Sciatic nerve (tissue), 2 donors: ENCODE results near the gene FBXL16. TPM values are rescaled to one million over a fixed set of nuclear protein-coding genes. Genes with fewer than 3 reads are reported as not detected.

ENCODE experiments used
- ATAC-seq: fragments of 200-7000 bp; cut with Tn5 transposase; one replicate; pipeline ENCODE4 v1.9.1; 2020; ENCODE audit warnings: mild to moderate bottlenecking, moderate library complexity
- DNase-seq: peaks from one replicate; pipeline ENCODE4 v3.0.0-alpha.2; 2020; ENCODE audit warnings: low spot score
- intact Hi-C: fragments of 100-400 bp; cut with DNase I; formaldehyde crosslinking; loops from one replicate; pipeline ENCODE4 v1.14.2; 2022
- total RNA-seq: library from RNA; stranded (reverse); fragmentation: NEBNext Ultra II Directional; extraction: Animal tissue kit (Norgen Biotek cat#: 25700); gene quantifications from one replicate; pipeline ENCODE4 v1.2.1, GENCODE V29; 2021
- donor health status: DM: no; HTN: no; CAD: no.
- donor health status: DM: no; HTN: no; CAD: no.

The FBXL16 gene
- total RNA-seq, 1 donor from 2014 or later = 6.5 TPM

DNA sequence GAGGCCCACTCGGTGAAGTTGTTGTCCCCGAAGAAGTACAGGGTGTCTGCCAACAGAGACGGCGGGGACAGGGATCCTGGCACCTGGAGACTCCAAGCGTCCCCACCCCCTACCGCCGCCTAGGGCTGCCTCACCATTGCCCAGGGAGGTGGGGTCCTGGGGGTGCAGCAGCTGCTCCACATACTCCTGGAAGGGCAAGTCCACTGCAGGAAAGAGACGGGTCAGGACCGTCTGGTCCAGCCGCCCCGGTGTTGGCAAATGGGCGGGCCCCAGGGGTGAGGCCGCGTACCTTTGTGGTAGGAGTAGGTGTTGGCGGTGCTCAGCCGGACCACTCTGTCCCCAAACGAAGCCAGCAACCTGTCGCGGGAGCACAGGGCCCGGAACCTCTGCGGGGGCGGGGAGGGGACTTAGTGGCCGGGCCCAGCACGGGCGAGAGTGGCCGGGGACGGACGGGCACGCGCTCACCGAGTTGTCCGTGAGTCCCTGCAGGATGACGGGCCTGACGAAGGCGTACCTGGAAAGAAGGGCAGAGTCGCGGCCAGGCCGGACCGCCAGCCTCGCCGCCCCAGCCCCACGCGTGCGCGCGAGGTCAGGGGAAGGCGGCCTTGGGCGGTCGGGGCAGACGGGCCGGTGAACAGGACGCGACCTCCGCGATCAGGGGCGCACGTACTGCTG lies 22.1 kb downstream of the FBXL16 start:
- intact Hi-C loops = no loop called here
- DNase-seq (no peak), ATAC-seq (no peak)

- DNase-seq (no peak), ATAC-seq (no peak)
- intact Hi-C loops = no loop called here
Observed at GRCh38 chr16:682493-683395, 22.9 kb downstream of the FBXL16 start.

DNA sequence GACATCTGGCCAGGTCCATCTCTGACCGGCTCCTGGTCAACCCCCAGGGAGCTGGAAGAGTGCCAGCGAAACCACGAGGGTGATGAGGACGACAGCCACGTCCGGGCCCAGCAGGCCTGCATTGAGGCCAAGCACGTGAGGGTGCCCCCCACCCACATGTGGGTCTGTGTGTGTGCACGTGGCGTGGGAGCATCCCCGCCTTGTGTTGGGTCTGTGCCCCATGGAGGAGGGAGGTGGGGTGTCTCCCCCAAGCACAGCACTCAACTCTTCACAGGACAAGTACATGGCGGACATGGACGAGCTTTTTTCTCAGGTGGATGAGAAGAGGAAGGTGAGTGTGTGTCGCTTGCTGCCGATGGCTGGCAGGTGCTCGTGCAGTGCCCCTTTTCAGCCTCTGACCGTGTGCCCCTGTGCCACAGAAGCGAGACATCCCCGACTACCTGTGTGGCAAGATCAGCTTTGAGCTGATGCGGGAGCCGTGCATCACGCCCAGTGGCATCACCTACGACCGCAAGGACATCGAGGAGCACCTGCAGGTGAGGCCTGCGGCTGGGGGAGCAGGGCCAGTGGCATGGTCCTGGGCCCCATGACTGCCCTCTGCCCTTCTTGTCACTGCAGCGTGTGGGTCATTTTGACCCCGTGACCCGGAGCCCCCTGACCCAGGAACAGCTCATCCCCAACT lies 23.7 kb downstream of the FBXL16 start:
- ATAC-seq = no peak
- intact Hi-C loops = no loop called here
- no peak for DNase-seq

DNA sequence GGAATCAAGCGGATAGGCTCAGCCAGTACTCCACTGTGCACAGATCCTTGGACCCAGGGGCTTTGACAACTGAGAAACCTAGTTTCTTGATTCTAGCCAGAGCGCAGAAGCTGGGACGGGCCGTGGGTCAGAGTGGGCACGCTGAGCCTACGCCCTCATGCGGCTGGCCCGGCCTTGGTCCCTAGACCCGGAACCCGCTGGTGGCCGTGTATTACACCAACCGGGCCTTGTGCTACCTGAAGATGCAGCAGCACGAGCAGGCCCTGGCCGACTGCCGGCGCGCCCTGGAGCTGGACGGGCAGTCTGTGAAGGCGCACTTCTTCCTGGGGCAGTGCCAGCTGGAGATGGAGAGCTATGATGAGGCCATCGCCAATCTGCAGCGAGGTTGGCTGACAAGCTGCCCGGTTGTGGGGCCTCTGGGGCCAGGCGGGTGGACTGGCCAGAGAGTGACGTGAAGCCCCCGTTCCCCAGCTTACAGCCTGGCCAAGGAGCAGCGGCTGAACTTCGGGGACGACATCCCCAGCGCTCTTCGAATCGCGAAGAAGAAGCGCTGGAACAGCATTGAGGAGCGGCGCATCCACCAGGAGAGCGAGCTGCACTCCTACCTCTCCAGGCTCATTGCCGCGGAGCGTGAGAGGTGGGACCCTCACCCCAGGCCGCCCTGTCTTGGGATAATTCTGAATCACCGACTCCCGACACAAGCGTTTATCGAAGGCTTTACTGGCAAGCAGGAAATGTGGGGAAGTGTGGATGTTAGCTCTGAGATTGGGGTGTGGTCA lies 24.4 kb downstream of the FBXL16 start:
- ATAC-seq = no peak
- intact Hi-C loops = no loop called here
- DNase-seq = no peak

DNA sequence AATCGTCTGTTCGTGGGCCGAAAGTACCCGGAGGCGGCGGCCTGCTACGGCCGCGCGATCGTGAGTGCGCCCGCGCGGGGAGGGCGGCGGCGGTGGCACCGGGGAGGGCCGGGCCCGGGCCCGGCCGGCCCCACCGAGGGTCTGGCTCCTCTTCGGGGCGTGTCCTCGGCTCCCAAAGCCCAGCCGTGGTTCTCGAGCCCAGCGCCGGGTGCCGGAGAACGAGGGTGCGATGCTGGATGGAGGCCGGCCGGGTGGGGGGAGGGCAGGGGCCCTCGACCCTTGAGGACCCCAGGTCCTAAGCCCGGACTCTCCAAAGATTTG lies 25.0 kb downstream of the FBXL16 start:
- intact Hi-C loops = no loop called here
- ATAC-seq (no peak), DNase-seq (no peak)

DNA sequence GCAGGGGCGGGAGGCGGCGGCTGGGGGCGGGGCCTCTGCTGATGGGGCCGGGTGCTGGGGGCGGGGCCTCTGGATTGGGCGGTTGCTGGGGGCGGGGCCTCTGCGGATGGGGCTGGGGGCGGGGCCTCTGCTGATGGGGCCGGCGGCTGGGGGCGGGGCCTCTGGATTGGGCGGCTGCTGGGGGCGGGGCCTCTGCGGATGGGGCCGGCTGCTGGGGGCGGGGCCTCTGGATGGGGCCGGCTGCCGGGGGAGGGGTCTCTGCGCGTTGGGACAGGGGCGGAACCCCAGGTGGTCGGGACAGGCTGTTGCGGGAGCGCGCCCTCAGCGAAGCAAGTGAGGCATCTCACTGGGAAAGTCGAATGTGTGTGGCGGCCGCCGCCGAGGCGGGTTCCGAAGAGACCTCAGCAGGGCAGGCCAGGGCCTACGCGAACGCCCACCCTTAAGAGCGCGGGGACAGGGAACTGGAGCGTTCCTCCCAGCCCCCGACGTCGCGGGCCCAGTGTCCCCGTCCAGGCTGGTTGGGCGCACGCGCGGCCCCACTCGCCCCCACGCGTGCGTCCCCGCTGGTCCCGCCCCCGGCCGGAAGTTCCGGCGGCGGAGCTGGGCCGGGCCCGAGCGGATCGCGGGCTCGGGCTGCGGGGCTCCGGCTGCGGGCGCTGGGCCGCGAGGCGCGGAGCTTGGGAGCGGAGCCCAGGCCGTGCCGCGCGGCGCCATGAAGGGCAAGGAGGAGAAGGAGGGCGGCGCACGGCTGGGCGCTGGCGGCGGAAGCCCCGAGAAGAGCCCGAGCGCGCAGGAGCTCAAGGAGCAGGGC lies 25.6 kb downstream of the FBXL16 start, which contains the start of gene STUB1:
Gene STUB1 (plus strand): TSS at position 597 of the 811 bp plus-strand sequence. CDS start 116 bp downstream, at position 713.
- DNase-seq = peak; percentile 95
- intact Hi-C loops = no loop called here
- peak; percentile 74 for ATAC-seq

DNA sequence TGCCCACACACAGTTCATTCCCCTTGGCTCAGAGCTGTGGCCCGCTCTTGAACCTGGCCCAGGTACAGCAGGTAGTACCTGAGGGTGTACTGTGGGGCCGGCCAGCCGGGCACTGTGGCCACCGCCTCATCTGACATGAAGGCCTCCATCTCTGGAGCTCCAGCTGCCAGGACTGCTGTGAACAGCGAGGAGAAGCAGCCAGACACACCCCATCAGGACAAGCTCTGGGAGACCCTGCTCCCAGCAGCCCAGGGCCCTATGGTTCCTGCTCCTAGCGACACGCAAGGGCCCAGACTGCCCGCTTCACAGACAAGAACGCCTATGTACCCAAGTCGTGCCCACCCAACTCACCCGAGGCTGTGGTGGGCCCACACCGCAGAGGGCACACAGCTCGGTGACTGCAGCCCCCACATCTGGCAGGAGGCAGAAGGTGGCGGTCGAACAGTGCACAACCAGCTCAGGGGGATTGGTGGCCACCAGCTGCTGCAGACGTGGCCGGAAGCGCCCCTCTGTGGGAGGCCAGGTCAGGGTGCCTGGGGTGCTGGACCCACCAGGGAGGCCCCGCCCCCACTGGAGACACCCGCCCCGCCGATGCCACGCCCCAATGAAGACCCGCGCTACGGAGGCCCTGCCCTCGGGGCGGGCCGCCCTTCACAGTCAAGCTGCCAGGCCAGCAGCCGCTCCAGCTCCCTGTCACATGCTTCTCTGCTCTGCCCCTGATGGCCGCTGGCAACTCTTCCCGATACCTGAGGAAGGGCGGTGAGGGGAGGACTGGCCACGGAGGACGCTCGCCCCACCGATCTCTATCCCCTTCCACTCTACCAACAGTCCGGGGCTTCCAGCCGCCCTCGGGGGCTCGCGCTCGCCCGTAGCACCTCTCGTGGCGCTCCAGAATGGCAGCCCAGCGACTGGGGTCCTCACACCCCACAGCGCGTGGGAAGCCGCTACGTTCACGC lies 26.5 kb downstream of the FBXL16 start:
- DNase-seq (peak; percentile 88), ATAC-seq (peak; percentile 56)
- intact Hi-C loops = no loop called here

DNA sequence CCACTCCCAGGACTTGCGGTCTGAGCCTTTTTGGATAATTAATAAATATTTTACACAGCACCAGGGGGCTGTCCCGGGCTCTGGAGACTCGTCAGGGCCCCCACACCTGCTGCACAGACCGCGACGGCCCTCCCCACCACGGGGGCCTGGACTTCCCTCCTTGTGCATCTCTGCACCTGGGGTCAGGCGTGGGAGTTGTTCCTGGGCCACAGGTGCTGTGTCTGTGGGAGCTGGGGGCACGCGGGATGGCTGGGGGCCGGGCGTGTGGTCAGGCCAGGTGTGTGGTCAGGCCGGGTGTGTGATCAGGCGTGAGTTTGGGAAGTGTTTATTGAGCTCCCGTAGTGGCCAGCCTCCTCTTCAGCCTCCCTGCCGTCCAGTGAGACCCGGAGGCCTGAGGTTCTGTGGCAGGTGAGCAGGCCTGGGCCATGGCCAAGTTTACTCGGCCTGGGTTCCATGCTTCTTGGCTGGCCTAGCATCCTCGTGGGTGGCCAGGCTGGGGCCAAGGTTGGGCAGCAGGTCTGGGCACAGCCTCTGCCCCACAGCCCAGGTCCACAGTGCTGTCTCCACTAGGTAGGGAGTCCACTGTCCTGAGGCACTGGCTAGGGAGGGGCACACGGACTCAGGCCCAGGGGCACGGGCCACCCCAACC lies 27.3 kb downstream of the FBXL16 start:
- DNase-seq (no peak), ATAC-seq (peak; percentile 0)

GRCh38 chr16:677316-678190 lies 28.0 kb downstream of the FBXL16 start:
- no peak for DNase-seq
- intact Hi-C loops = no loop called here
- no peak for ATAC-seq

More for the DNA sequence above, 27.3 kb downstream of the FBXL16 start:
- intact Hi-C loops = no loop called here

DNA sequence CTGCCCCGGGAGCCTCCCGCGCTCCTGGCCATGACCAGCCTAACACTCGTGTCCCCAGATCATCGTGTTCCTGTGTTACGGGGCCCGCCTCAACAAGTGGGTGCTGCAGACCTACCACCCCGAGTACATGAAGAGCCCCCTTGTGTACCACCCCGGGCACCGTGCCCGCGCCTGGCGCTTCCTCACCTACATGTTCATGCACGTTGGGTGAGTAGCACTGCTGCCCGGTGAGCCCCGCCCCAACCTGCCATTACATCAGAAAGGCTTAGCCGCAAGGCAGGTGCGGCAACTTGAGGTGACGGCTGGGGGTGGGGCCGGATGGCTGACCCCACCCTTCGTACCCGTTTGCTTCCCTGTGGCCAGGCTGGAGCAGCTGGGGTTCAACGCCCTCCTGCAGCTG lies 28.7 kb downstream of the FBXL16 start:
- no peak for DNase-seq
- ATAC-seq = no peak
- intact Hi-C loops = no loop called here

DNA sequence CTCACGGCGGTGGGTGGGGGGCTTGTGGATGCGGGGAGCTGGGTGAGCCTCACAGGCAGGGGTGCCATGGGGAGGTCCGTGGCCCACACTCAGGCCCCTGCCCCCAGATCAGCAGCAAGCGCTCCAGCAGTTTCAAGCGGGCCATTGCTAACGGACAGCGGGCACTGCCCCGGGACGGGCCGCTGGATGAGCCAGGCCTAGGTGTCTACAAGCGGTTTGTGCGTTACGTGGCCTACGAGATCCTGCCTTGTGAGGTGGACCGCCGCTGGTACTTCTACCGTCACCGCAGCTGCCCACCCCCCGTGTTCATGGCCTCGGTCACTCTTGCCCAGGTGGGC lies 29.1 kb downstream of the FBXL16 start:
- DNase-seq = no peak
- no peak for ATAC-seq
- intact Hi-C loops = no loop called here

DNA sequence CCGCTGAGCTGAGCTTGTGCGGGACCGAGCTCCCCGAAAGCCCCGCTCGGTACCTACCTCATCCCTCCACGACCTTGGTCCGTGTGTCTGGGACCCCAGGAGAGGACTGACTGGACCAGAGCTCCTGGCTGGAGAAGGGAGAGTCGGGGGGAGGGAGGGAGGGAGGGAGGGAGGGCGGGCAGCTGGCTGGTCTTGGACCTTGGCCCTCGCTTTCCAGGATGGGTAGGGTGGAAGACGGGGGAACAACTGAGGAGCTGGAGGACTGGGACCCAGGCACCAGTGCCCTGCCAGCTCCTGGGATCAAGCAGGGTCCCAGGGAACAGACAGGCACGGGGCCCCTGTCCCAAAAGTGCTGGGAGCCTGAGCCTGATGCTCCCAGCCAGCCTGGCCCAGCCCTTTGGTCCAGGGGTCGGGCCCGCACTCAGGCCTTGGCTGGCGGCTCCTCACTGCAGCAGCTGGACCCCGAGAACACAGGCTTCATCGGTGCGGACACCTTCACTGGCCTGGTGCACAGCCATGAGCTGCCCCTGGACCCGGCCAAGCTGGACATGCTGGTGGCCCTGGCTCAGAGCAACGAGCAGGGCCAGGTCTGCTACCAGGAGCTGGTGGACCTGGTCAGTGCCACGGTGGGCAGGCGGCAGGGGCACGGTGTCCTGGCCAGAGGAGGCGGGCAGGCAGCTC lies 29.6 kb downstream of the FBXL16 start:
- intact Hi-C loops = no loop called here

GRCh38 chr16:674968-675883 lies 30.4 kb downstream of the FBXL16 start, which contains the start of gene RHBDL1:
Gene RHBDL1 (plus strand): TSS chr16:675671. CDS start chr16:675791, 120 bp downstream.
- DNase-seq = no peak
- ATAC-seq = no peak
- intact Hi-C loops = no loop called here

More for the DNA sequence above, 29.6 kb downstream of the FBXL16 start:
- ATAC-seq (no peak), DNase-seq (no peak)

GRCh38 chr16:674214-674881 lies 31.3 kb downstream of the FBXL16 start:
- ATAC-seq = no peak
- intact Hi-C loops = no loop called here
- DNase-seq = no peak
